NAMALWA (cell line): ENCODE results near the gene BMPR1A.
"Not testable (repeated sequence)": the region's sequence is repeated elsewhere in the genome, so short reads cannot be mapped to it uniquely, and the experiment has no call there.

ENCODE experiments used
- DNase-seq: peaks from one replicate; pipeline ENCODE4 v3.0.0-alpha.2; 2015; ENCODE audit warnings: low spot score

Gene BMPR1A

GRCh38 chr10:86730227-86730626 lies 26.2 kb upstream of the BMPR1A start:
- no peak for DNase-seq

DNA sequence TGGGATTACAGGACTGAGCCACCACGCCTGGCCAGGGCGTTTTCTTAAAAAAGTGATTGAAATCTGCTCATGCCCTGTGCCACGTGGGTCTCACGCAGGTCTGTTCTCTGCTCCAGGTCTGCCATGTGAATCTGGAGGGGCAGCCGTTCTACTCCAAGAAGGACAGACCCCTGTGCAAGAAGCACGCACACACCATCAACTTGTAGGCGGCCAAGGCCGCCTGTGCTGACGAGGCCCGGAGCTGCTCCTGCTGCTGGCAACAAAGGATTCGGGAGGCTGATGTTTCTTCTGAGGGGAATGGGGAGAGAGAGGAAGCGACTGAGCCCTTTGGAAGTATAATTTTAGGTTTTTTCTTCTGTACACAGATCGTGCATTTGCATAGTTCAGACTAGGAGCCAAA lies 23.6 kb upstream of the BMPR1A start:
- DNase-seq: no peak

GRCh38 chr10:86733260-86733671 lies 23.2 kb upstream of the BMPR1A start:
- DNase-seq: no peak

GRCh38 chr10:86734207-86734988 lies 22.0 kb upstream of the BMPR1A start:
- no peak for DNase-seq

DNA sequence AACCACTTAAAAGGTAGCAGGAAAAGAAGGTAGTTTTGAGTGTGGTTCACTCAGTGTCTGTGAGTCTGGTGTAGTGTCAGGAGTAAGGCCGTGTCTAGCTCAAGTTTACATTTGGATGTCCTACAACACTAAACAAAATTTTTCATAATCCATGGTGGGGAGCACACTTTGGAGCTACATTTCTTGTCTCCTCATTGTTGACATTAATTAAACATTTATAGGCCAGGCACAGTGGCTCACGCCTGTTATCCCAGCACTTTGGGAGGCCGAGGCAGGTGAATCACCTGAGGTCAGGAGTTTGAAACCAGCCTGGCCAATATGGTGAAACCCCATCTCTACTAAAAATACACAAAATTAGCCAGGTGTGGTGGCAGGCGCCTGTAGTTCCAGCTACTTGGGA lies 21.1 kb upstream of the BMPR1A start:
- DNase-seq: not testable (repeated sequence)

DNA sequence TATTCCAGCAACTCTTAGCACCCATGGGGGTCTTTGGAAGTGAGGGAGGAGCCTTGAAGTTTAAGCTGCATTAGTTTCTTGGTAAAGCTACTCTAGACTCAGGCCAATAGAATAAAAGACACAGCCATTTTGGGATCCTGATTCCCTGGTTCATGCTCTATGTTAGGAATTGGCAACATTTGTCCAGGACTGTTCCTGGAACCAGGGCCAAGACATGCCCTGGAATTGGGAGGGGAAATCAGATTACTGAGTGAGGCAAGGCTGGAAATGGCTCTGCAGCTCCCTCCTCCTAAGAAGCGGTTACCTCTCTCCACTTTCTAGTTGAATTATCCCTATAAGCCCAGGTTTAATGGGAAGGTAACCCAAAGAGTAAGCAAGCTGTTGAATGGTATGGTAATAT lies 14.2 kb upstream of the BMPR1A start:
- DNase-seq: no peak

GRCh38 chr10:86744067-86744725 lies 12.2 kb upstream of the BMPR1A start:
- no peak for DNase-seq

DNA sequence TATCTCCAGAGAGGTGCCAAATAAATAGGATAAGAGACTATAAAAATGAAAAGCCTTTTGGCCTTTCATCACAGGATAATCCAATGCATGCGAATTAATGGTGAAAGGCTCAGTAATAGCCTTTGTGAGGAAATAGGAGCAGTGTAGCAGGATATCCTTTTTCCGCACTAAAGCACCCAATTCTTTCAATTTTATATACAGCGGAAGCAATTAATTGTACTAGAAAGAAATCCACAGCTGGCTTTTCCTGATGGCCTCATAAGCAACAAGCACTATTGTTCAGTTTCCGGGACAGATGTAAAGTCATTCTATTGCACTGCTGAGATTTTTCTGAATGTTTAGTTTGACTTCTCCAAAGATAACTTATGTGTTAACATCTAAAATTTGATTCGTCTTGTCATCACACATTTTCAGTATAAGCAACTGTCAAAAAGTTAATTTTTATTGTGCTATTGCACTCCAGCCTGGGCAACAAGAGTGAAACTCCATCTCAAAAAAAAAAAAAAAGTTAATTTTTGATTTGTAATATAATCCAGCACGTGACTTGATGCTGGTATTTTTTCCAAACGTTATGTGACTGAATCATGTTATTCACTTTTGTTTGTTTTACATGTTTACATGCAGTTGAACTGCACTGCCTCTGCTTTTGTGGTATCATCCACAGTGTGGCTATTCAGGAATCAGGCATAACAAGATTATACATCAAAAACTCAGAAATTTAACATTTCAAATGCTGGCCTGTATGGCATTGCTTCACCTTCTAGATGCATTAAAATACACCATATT lies 8.4 kb upstream of the BMPR1A start:
- DNase-seq: no peak

DNA sequence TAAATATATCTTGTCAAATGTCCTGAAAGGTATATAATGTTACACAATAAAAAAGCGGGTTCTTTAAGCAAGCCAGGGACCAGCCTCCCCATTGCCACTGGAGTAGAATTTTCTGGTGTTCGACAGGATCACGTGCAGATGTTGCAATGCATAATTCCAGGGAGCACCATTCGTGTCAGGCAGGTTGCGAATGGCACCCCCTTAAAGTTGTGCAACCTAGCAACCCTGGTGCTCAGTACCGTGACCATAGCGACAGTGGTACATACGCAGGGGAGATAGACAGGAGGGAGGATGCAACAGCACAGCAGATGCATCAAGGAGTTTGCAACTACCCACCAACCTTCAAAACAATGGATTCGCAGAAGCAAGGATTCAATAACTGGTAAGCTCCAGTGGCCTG lies 6.6 kb upstream of the BMPR1A start:
- DNase-seq: no peak

GRCh38 chr10:86751477-86751876 lies 4.9 kb upstream of the BMPR1A start:
- no peak for DNase-seq

GRCh38 chr10:86752311-86752710 lies 4.1 kb upstream of the BMPR1A start:
- DNase-seq: no peak

GRCh38 chr10:86753051-86753450 lies 3.4 kb upstream of the BMPR1A start:
- peak; percentile 44 for DNase-seq

DNA sequence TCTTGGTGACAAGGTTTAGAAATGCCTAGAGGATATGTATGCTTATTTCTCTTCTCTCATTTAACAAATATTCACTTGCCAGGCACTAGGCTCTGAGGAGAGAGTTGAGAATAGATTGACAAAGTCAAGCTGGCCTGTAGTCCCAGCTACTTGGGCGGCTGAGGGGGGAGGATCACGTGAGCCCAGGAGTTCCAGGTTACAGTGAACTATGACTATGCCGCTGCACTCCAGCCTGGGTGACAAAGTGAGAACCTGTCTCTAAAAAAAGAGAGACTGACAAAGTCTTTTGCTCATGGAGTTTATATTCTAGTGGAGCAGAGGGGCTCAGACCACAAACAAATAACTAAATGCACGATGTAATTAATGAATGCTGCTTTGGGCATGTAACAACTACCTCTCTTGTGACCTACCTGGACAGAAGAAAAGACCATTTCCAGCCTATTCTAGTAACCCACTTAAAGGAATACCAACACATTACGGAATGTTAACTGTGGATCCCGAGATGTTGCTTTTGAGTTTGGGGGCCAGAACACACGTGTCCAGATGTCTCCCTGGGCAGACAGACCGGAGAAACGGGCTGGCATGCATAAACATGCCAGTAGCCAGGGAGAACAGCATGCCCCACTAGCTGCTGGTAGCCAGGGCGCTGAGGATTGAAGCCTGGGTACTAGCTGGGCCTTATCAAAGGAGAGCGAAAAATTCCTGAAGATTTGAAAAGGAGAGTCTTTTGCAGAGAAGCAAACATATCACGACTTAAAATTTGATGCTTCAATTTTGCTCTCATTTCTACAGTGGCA lies 2.6 kb upstream of the BMPR1A start:
- no peak for DNase-seq

DNA sequence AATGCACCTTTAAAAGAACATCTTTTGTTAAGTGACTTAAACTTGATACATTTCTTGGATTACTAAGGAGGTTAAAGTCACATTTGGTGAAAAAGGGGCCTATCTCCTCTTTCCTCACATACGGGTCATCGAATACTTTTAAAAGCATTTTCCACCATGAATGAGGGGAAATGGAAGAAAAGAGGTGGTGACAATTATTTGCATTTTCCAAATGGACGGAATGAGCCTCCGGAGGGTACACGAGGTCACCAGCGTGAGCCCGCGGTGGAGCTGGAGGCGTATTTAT lies 1.0 kb upstream of the BMPR1A start:
- DNase-seq: peak; percentile 61

- peak; percentile 92 for DNase-seq
These were observed 494 bp upstream of the BMPR1A start for GRCh38 chr10:86755740-86756510.

DNA sequence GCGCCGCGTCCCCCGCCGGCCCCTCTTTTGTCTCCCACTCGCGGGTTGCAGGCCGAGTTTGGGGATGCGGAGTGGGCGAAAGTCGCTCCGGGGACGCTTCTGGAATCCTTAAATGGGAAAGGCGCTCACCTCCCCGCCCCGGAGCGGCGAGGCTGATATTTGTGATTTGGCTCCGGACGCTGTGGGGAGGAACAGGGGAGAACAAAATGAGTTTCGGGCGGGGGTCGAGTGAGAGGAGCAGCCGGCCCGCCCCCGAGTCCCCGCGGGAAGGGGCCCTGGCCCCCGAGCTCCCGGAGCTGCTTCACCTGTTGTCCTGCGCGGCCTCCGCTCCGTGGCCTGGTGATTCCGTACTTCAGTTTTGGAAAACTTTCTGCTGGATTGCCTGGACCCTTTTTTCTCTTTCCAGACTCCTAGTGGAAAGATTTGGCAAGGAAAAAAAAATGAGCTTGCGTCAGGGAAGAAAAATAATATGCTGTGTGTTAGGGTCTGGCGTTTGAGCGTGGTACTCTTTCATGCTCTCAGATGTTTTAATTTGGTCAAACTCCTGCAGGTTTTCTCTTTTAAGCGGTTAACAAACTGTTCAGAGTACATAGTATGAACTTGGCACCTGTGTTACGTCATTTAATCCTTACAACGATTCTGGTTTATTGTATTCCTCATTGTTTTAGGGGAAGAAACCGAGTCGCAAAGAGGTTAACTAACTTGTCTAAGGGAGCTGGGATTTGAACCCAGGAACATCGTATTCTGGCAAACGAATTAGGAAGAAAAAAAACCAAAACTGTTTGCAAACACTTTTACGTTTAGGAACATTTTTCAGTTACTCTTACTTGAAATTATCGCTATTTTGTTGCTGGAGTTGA lies 924 bp downstream of the BMPR1A start:
- peak; percentile 59 for DNase-seq

DNA sequence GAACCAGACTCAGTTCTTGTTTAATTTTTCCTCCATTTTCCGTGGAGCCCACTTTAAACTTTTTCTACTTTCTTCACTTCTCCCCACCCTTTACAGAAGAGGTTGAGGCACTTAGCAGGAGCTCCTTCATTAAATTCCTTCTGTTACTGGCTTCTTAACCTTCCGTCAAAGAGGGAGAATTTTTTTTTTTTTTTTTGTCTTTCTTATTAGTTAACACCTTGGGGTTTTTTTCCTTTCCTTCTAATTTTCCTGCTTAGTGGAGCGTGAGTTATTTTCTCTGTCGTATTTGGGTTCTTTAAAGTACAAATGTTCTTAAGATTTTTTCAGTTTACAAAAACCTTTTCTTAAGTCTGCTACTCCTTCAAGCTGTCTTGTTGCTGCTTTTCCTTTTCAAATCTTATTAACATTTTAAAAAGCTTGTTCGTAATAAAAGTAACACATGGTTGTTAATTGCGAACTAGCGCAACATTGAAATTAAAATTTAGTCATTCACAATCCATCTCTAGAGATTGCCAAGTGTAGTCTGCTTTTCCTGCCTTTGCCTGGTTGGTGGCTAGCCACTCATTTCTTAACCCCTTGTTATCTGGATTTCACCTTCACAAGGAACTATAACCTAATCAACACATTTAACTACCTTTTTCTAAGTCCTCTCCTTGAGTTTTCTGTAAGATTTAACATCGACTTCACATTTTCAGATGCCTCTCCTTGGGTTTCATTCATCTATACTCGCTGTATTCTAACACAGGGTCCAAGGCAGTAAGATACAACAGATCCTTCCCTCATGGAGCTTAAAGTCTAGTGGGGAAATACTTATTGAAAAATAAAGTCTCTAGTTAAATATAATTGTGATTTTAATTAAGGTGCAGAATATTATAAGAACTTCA lies 2.0 kb downstream of the BMPR1A start:
- DNase-seq: peak; percentile 22

DNA sequence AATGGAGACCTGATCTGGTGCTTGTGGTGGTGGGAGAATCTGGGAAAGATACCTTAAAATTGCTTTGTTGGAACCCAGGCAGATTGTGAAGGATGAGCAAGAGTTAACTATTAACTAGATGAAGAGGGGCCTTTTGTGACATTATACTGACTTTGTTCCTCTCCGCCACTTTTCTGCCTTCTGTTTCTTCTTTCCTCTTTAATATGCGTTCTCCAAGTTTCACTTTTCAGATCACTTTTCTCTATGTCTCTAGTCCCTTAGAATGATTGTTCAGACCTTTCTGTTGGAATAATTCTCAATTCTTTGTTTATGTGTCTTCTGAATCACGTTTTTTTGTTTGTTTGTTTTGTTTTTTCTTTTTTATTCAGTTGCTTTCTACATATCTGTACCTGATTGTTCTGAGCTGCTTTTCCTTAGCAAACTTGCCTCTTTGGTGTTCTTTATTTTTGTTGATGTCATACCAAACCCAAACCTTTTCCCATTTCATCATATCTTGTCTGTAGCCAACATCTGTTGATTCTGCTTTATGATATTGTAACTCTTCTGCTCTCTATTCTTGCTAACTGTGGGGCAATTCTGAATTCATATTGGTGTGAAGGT lies 2.8 kb downstream of the BMPR1A start:
- peak; percentile 41 for DNase-seq

GRCh38 chr10:86763404-86763803 lies 7.0 kb downstream of the BMPR1A start:
- DNase-seq: no peak
